NB4 (cell line): Measurements from ENCODE around the gene GRM8.

Experiments used
- DNase-seq: peaks from one replicate; pipeline ENCODE4 v3.0.0; 2010; ENCODE audit warnings: low read depth
- H3K4me3 ChIP-seq: one replicate; pipeline ENCODE4 v1.5.1; 2011; ENCODE audit warnings: mild to moderate bottlenecking, low read depth, low read length, moderate library complexity
- CTCF ChIP-seq: IDR thresholded peaks from one replicate; pipeline ENCODE4 v1.5.1; 2012; ENCODE audit warnings: low read depth, low read length
- MAX ChIP-seq: IDR thresholded peaks from 2 replicates; pipeline ENCODE4 v1.6.1; 2011; ENCODE audit warnings: low read depth, low read length
- MYC ChIP-seq: IDR thresholded peaks from 2 replicates; pipeline ENCODE4 v1.6.1; 2011; ENCODE audit warnings: low read depth, low read length
- POLR2A ChIP-seq: IDR thresholded peaks from 2 replicates; pipeline ENCODE4 v1.6.1; 2011; ENCODE audit warnings: mild to moderate bottlenecking; ENCODE audit not compliant: insufficient read length; ENCODE audit errors: extremely low read depth

GRM8 gene

GRCh38 chr7:127230192-127230925 lies 22.4 kb downstream of the GRM8 start:
- no peak for DNase-seq
- H3K4me3 ChIP-seq: no peak overlapping the region
- no peak for TF ChIP-seq CTCF

GRCh38 chr7:127226685-127227374 lies 25.9 kb downstream of the GRM8 start:
- TF ChIP-seq MYC: no peak
- no peak for TF ChIP-seq POLR2A
- TF ChIP-seq MAX: no peak
- no peak for TF ChIP-seq CTCF
- no peak for DNase-seq
- H3K4me3 ChIP-seq: no peak overlapping the region

GRCh38 chr7:127221731-127222130 lies 31.0 kb downstream of the GRM8 start:
- DNase-seq: no peak
- H3K4me3 ChIP-seq: no peak overlapping the region
- TF ChIP-seq POLR2A: no peak
- no peak for TF ChIP-seq MYC
- no peak for TF ChIP-seq CTCF
- no peak for TF ChIP-seq MAX

- TF ChIP-seq POLR2A (no peak), CTCF (no peak), MAX (no peak), MYC (no peak)
- no peak overlapping the region for H3K4me3 ChIP-seq
- DNase-seq: no peak
These were observed 37.6 kb downstream of the GRM8 start for GRCh38 chr7:127214956-127215718.

GRCh38 chr7:127209886-127210285 lies 42.9 kb downstream of the GRM8 start:
- H3K4me3 ChIP-seq: no peak overlapping the region
- TF ChIP-seq MYC (no peak), CTCF (no peak), POLR2A (no peak), MAX (no peak)

More at GRCh38 chr7:127209886-127210285, 42.9 kb downstream of the GRM8 start:
- DNase-seq: no peak
